Testis (tissue), 2 donors: Measurements from ENCODE around the gene PFN3.

Experiments used
- CTCF ChIP-seq, 3 experiments: fragments of 450-650 bp in 2 of 3; fragments of 200-600 bp in 1 of 3; sonication (generic) in 1 of 3; IDR thresholded peaks; one replicate each; pipeline ENCODE4 v1.5.1; 2016 to 2019; ENCODE audit warnings: antibody characterized with exemption in 3 of 3, mild to moderate bottlenecking in 2 of 3, moderate library complexity in 1 of 3
- POLR2A ChIP-seq: fragments of 450-650 bp; IDR thresholded peaks from one replicate; pipeline ENCODE4 v1.6.1; 2017; ENCODE audit warnings: antibody characterized with exemption, mild to moderate bottlenecking, moderate library complexity

DNA sequence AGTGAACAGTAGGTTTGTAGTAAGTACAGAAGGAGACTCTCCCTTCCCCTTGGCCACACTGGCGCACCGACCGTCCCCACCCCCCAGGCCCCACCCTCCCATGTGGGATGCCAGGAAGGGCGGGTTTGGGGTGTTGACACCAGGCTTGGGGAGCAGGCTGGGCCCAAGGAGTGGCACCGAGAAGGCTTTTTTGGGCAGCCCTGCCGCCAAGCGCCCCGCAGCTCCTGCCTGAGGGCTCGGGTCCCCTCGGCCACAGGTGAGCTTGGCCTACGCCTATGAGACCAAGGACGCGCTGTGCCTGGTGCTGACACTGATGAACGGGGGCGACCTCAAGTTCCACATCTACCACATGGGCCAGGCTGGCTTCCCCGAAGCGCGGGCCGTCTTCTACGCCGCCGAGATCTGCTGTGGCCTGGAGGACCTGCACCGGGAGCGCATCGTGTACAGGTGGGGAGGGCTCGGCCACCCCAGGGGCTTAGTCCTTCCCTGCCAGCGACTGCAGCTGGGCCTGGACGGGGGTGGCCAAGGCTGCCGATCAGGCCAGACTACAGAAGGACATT, 33.3 kb upstream of the PFN3 start:
- no peak for TF ChIP-seq CTCF (IDR thresholded peaks at IDR 0.05)
- TF ChIP-seq POLR2A, result no peak
